ENCODE data around the gene KLK8.

Gene KLK8

GRCh38 chr19:50968716-50969412 lies 32.5 kb downstream of the KLK8 start:
- no peak for DNase-seq (ENCODE audit: low spot score)

GRCh38 chr19:50967929-50968715 lies 33.3 kb downstream of the KLK8 start:
- ChIA-PET POLR2A (ENCODE audit: low non-redundant PET) (no interaction called here), CTCF (interaction anchor here (0.5 kb wide), 1 partner anchor 46 kb away, joined by 4 read pairs; no protein-coding TSS in a partner anchor)
- H3K27ac ChIP-seq = no peak overlapping the region
- TF ChIP-seq CTCF (conservative IDR thresholded peaks at IDR 0.05; ENCODE audit: low read depth) = no peak
- DNase-seq (ENCODE audit: low spot score) = no peak

More at GRCh38 chr19:50968716-50969412, 32.5 kb downstream of the KLK8 start:
- CTCF ChIA-PET = no interaction called here
- POLR2A ChIA-PET (ENCODE audit: low non-redundant PET) = no interaction called here
- no peak overlapping the region for H3K27ac ChIP-seq
- no peak for TF ChIP-seq CTCF (conservative IDR thresholded peaks at IDR 0.05; ENCODE audit: low read depth)

- ChIA-PET POLR2A (ENCODE audit: low non-redundant PET) (no interaction called here), CTCF (no interaction called here)
- DNase-seq (ENCODE audit: low spot score) = no peak
- no peak for TF ChIP-seq CTCF (conservative IDR thresholded peaks at IDR 0.05; ENCODE audit: low read depth)
- no peak overlapping the region for H3K27ac ChIP-seq
These were observed 37.1 kb downstream of the KLK8 start for GRCh38 chr19:50964266-50964665.

- no peak for DNase-seq (ENCODE audit: low spot score)
- TF ChIP-seq CTCF (conservative IDR thresholded peaks at IDR 0.05; ENCODE audit: low read depth) = no peak
- POLR2A ChIA-PET (ENCODE audit: low non-redundant PET) = no interaction called here
- CTCF ChIA-PET = no interaction called here
- H3K27ac ChIP-seq = no peak overlapping the region
These were observed 38.0 kb downstream of the KLK8 start for GRCh38 chr19:50963381-50963780.

GRCh38 chr19:50962245-50962644 lies 39.2 kb downstream of the KLK8 start:
- no peak for DNase-seq (ENCODE audit: low spot score)
- POLR2A ChIA-PET (ENCODE audit: low non-redundant PET) = no interaction called here
- no peak for TF ChIP-seq CTCF (conservative IDR thresholded peaks at IDR 0.05; ENCODE audit: low read depth)
- no peak overlapping the region for H3K27ac ChIP-seq
- CTCF ChIA-PET = no interaction called here

GRCh38 chr19:50959731-50960500 lies 41.5 kb downstream of the KLK8 start:
- H3K27ac ChIP-seq = no peak overlapping the region
- no peak for DNase-seq (ENCODE audit: low spot score)
- CTCF ChIA-PET = no interaction called here
- TF ChIP-seq CTCF (conservative IDR thresholded peaks at IDR 0.05; ENCODE audit: low read depth) = no peak
- POLR2A ChIA-PET (ENCODE audit: low non-redundant PET) = no interaction called here
